ENCODE measurements around the gene PRR5L. TPM values are rescaled to one million over a fixed set of nuclear protein-coding genes. Genes with fewer than 3 reads are reported as not detected.

The PRR5L gene
- total RNA-seq, 4 donors from 2014 or later: 4.7 to 11.5 (median 6.0) TPM

GRCh38 chr11:36268337-36268985 is 27.6 kb upstream of the PRR5L start:
- TF ChIP-seq POLR2A (IDR thresholded peaks at IDR 0.05): no peak
- no peak for TF ChIP-seq CTCF (IDR thresholded peaks at IDR 0.05)
- Histone ChIP-seq H3K4me1 (no peaks in the 10 kb centered on the region), H3K36me3 (peaks cover 13 to 15% of the 10 kb centered on the region in 2 donors), H3K27ac (no peak overlapping the region), H3K4me3 (replicated peaks in 1 of 3) (no peak overlapping the region), H3K9me3 (no peaks in the 10 kb centered on the region), H3K27me3 (no peaks in the 10 kb centered on the region)
- intact Hi-C loops (cut with DNase I): loop anchor here (5.0 to 10.0 kb wide), 2 partner anchors 444 to 651 kb away; partner anchors contain the start of gene FJX1
- DNase-seq: no peak
- WGBS, 2 donors: 68 to 72% methylated on average over 8 of the region's 8 CpGs

GRCh38 chr11:36270701-36271100 is 25.4 kb upstream of the PRR5L start:
- Histone ChIP-seq H3K36me3 (peaks cover 25 to 28% of the 10 kb centered on the region in 2 donors), H3K4me3 (replicated peaks in 1 of 3) (no peak overlapping the region), H3K27me3 (no peaks in the 10 kb centered on the region), H3K4me1 (no peaks in the 10 kb centered on the region), H3K9me3 (no peaks in the 10 kb centered on the region), H3K27ac (no peak overlapping the region)
- WGBS, 2 donors: 68 to 77% methylated on average over 9 of the region's 9 CpGs
- no peak for TF ChIP-seq CTCF (IDR thresholded peaks at IDR 0.05)
- intact Hi-C loops (cut with DNase I): no loop called here
- no peak for DNase-seq

GRCh38 chr11:36271794-36272407 is 24.2 kb upstream of the PRR5L start:
- H3K9me3 ChIP-seq: no peaks in the 10 kb centered on the region
- no peak overlapping the region for H3K4me3 ChIP-seq (replicated peaks in 1 of 3)
- H3K27me3 ChIP-seq: no peaks in the 10 kb centered on the region
- WGBS, 2 donors: 83% methylated on average over 5 of the region's 5 CpGs
- TF ChIP-seq POLR2A (IDR thresholded peaks at IDR 0.05) (no peak), CTCF (IDR thresholded peaks at IDR 0.05) (no peak)
- no peaks in the 10 kb centered on the region for H3K4me1 ChIP-seq
- H3K27ac ChIP-seq: no peak overlapping the region
- no peak for DNase-seq
- intact Hi-C loops (cut with DNase I): no loop called here
- peaks cover 25 to 36% of the 10 kb centered on the region in 2 donors for H3K36me3 ChIP-seq

- no peak for DNase-seq
- intact Hi-C loops (cut with DNase I): no loop called here
- WGBS, 2 donors: 70 to 92% methylated on average over 3 of the region's 3 CpGs
- peaks cover 25 to 36% of the 10 kb centered on the region in 2 donors for H3K36me3 ChIP-seq
- TF ChIP-seq POLR2A (IDR thresholded peaks at IDR 0.05): no peak
- no peak for TF ChIP-seq CTCF (IDR thresholded peaks at IDR 0.05)
- no peak overlapping the region for H3K27ac ChIP-seq
- H3K4me1 ChIP-seq: no peaks in the 10 kb centered on the region
- no peaks in the 10 kb centered on the region for H3K27me3 ChIP-seq
- no peaks in the 10 kb centered on the region for H3K9me3 ChIP-seq
- H3K4me3 ChIP-seq (replicated peaks in 1 of 3): no peak overlapping the region
Observed at GRCh38 chr11:36273110-36273509, 23.0 kb upstream of the PRR5L start.

GRCh38 chr11:36274414-36274813 is 21.7 kb upstream of the PRR5L start:
- WGBS, 2 donors: 95 to 97% methylated on average over 4 to 5 of the region's 7 CpGs
- Histone ChIP-seq H3K4me3 (replicated peaks in 1 of 3) (no peak overlapping the region), H3K4me1 (peaks cover 0 to 6% of the 10 kb centered on the region in 2 donors), H3K36me3 (peaks cover 25 to 36% of the 10 kb centered on the region in 2 donors), H3K27me3 (no peaks in the 10 kb centered on the region), H3K27ac (no peak overlapping the region), H3K9me3 (no peaks in the 10 kb centered on the region)
- intact Hi-C loops (cut with DNase I): no loop called here
- DNase-seq: no peak
- no peak for TF ChIP-seq CTCF (IDR thresholded peaks at IDR 0.05)
- TF ChIP-seq POLR2A (IDR thresholded peaks at IDR 0.05): no peak

Data from thyroid gland (tissue), 4 donors.